GM12878 (cell line): ENCODE results near the gene TIAM1. TPM values are rescaled to one million over a fixed set of nuclear protein-coding genes. Genes with fewer than 3 reads are reported as not detected.
A peak's percentile ranks its signal among the peaks of the same experiment; 100 is the strongest.

Source experiments
- BCLAF1 ChIP-seq: fragments of 450-650 bp; IDR thresholded peaks from 2 replicates; pipeline ENCODE4 v1.6.1; 2017; ENCODE audit warnings: antibody characterized with exemption, mild to moderate bottlenecking, moderate library complexity
- CEBPZ ChIP-seq: fragments of 150-350 bp; IDR thresholded peaks from 2 replicates; pipeline ENCODE4 v1.6.1; 2016; ENCODE audit warnings: low read depth, low read length
- DPF2 ChIP-seq: fragments of 450-650 bp; IDR thresholded peaks from 2 replicates; pipeline ENCODE4 v1.6.1; 2017; ENCODE audit warnings: mild to moderate bottlenecking
- E4F1 ChIP-seq: fragments of 450-650 bp; IDR thresholded peaks from 2 replicates; pipeline ENCODE4 v1.6.1; 2018; ENCODE audit warnings: borderline replicate concordance, mild to moderate bottlenecking; ENCODE audit not compliant: partially characterized antibody
- ETV6 ChIP-seq, 2 experiments: fragments of 450-650 bp in 1 of 2; IDR thresholded peaks in 1 of 2; conservative IDR thresholded peaks in 1 of 2; 2 replicates each; pipeline ENCODE4 v1.6.1; 2014; ENCODE audit warnings: antibody characterized with exemption in 1 of 2, borderline replicate concordance in 1 of 2, low read depth in 1 of 2, mild to moderate bottlenecking in 1 of 2, moderate library complexity in 1 of 2
- GABPA ChIP-seq: IDR thresholded peaks from 2 replicates; pipeline ENCODE4 v1.6.1; 2014; ENCODE audit warnings: antibody characterized with exemption, low read depth, mild to moderate bottlenecking, inconsistent platforms
- HDAC2 ChIP-seq: fragments of 200-600 bp; sonication (generic); IDR thresholded peaks from 2 replicates; pipeline ENCODE4 v1.6.1; 2017
- IKZF1 ChIP-seq: fragments of 450-650 bp; conservative IDR thresholded peaks from 2 replicates; pipeline ENCODE4 v1.6.1; 2017; ENCODE audit warnings: antibody characterized with exemption, mild to moderate bottlenecking
- IRF3 ChIP-seq: fragments of 450-650 bp; IDR thresholded peaks from 2 replicates; pipeline ENCODE4 v1.6.1; 2014; ENCODE audit warnings: mild to moderate bottlenecking
- JUND ChIP-seq: IDR thresholded peaks from 2 replicates; pipeline ENCODE4 v1.6.1; 2012; ENCODE audit warnings: low read depth, mild to moderate bottlenecking, low read length, improper control_type of control experiment, moderate library complexity
- KLF5 ChIP-seq: fragments of 450-650 bp; IDR thresholded peaks from 2 replicates; pipeline ENCODE4 v1.6.1; 2014; ENCODE audit warnings: mild to moderate bottlenecking; ENCODE audit not compliant: partially characterized antibody
- MYB ChIP-seq: fragments of 150-350 bp; IDR thresholded peaks from 2 replicates; pipeline ENCODE4 v1.6.1; 2014; ENCODE audit warnings: mild to moderate bottlenecking, low read depth, low read length, borderline replicate concordance
- NR2F1 ChIP-seq: fragments of 450-650 bp; conservative IDR thresholded peaks from 2 replicates; pipeline ENCODE4 v1.6.1; 2017; ENCODE audit warnings: mild to moderate bottlenecking
- RBBP5 ChIP-seq: fragments of 200-600 bp; sonication (generic); conservative IDR thresholded peaks from 2 replicates; pipeline ENCODE4 v1.6.1; 2016
- RELA ChIP-seq: fragments of 450-650 bp; IDR thresholded peaks from 2 replicates; pipeline ENCODE4 v1.8.0; 2014; ENCODE audit warnings: borderline replicate concordance; ENCODE audit not compliant: partially characterized antibody
- SP1 ChIP-seq: IDR thresholded peaks from one replicate; pipeline ENCODE4 v1.6.1; 2011; ENCODE audit warnings: low read depth, low read length
- SUZ12 ChIP-seq: fragments of 200-600 bp; sonication (generic); IDR thresholded peaks from one replicate; pipeline ENCODE4 v1.6.1; 2018; ENCODE audit warnings: antibody characterized with exemption, mild to moderate bottlenecking; ENCODE audit not compliant: unreplicated experiment
- USF2 ChIP-seq: IDR thresholded peaks from 2 replicates; pipeline ENCODE4 v1.6.1; 2011; ENCODE audit warnings: low read depth, low read length, improper control_type of control experiment, borderline replicate concordance
- YBX1 ChIP-seq: fragments of 450-650 bp; IDR thresholded peaks from 2 replicates; pipeline ENCODE4 v1.6.1; 2016; ENCODE audit warnings: antibody characterized with exemption
- ZNF217 ChIP-seq: fragments of 450-650 bp; IDR thresholded peaks from 2 replicates; pipeline ENCODE4 v1.6.1; 2017; ENCODE audit warnings: antibody characterized with exemption, mild to moderate bottlenecking
- polyA plus RNA-seq, 11 experiments: library from polyadenylated mRNA; depleted of rRNA in 4 of 11; unstranded in 6 of 11; stranded (reverse) in 5 of 11; fragments of >200 nt; fragmentation: Nextera tagmentation in 4 of 11; fragmentation: Illumina TruSeq in 1 of 11; extraction: Ambion mirVana in 4 of 11; extraction: Trizol in 1 of 11; gene quantifications; 1 replicate in 1 of 11; 2 replicates in 10 of 11; pipeline versions ENCODE4 v1.2.1 to v1.2.3, GENCODE V29; 2011 to 2016; ENCODE audit warnings: inconsistent platforms in 2 of 11, missing spikeins in 2 of 11, low read depth in 1 of 11
- total RNA-seq, 4 experiments: library from RNA; depleted of rRNA in 3 of 4; stranded (reverse); fragments of >200 nt in 3 of 4; fragmentation: Illumina TruSeq in 1 of 4; extraction: Trizol in 1 of 4; gene quantifications; 2 replicates each; pipeline versions ENCODE4 v1.2.1 to v1.2.3, GENCODE V29; 2013 to 2021

Gene TIAM1
- total and polyA plus RNA-seq, 10 of the 15 experiments (the other 5 are each of a cell fraction or from before 2014, with no cell fraction given), result 0.31 to 35.9 (median 0.78) TPM

GRCh38 chr21:31326522-31327242 lies 17.4 kb downstream of the TIAM1 start (continued):
- TF ChIP-seq CEBPZ, result no peak
- no peak for TF ChIP-seq HDAC2
- TF ChIP-seq IKZF1, result peak; percentile 85; the same call in 1 of the 2 replicates
- no peak for TF ChIP-seq SP1
- no peak for TF ChIP-seq GABPA
- no peak for TF ChIP-seq SUZ12
- TF ChIP-seq E4F1, result no peak
- no peak for TF ChIP-seq USF2
- TF ChIP-seq IRF3, result no peak
- TF ChIP-seq JUND, result no peak
- peak; percentile 79; the same call in 1 of the 2 replicates for TF ChIP-seq DPF2
- no peak for TF ChIP-seq MYB
- no peak for TF ChIP-seq RELA
- TF ChIP-seq KLF5, result no peak
- no peak for TF ChIP-seq ETV6 (conservative IDR thresholded peaks at IDR 0.05 in 1 of 2, IDR thresholded peaks at IDR 0.05 in 1 of 2; ENCODE audit: borderline replicate concordance in 1 of 2, low read depth in 1 of 2)
- no peak for TF ChIP-seq ZNF217
- no peak for TF ChIP-seq RBBP5
- TF ChIP-seq YBX1, result no peak
- TF ChIP-seq BCLAF1, result no peak
- peak; percentile 77 for TF ChIP-seq NR2F1
